ENCODE data around the gene FNIP2. TPM values are rescaled to one million over a fixed set of nuclear protein-coding genes. Genes with fewer than 3 reads are reported as not detected.

Gene FNIP2
- total and polyA plus RNA-seq, 9 of the 15 experiments (the other 6 are each of a cell fraction or from before 2014, with no cell fraction given): 1.7 to 15.5 (median 8.3) TPM

DNA sequence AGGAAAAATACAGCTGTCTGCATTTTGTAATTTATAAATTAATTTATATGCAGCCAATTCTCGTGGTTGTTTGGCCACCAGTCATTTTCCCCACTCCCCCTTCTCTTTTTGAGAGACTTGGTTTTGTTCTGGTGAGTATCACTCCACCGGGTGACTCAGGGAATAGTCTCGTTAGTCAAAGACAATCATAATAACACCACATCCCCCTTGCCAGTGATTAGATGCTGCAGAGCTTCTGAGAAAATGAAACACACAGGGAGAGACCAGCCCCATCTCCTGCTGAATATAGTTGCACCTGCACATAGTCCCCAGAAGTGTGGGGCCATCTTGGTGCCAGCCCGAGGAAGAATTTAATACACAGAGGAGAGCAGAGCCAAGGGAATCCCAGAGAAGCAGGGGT is 8.0 kb upstream of the FNIP2 start:
- WGBS (ENCODE audit: insufficient coverage, low coverage, missing lambda C conversion rate): 6% methylated on average over 4 of the region's 4 CpGs
- no peaks in the 10 kb centered on the region for H4K20me1 ChIP-seq (replicated peaks; ENCODE audit: control insufficient read depth, insufficient read depth, low read length)
- TF ChIP-seq HDAC3 (IDR thresholded peaks at IDR 0.05; ENCODE audit: borderline replicate concordance, partially characterized antibody) (no peak), LARP7 (IDR thresholded peaks at IDR 0.05) (no peak), STAT5A (IDR thresholded peaks at IDR 0.05; ENCODE audit: borderline replicate concordance, low read length) (no peak), SMARCA4 (IDR thresholded peaks at IDR 0.05) (no peak), KAT2B (IDR thresholded peaks at IDR 0.05; ENCODE audit: low read depth, low read length) (no peak), SMARCC2 (IDR thresholded peaks at IDR 0.05; ENCODE audit: low read depth) (no peak), MAFG (tag; conservative IDR thresholded peaks at IDR 0.05) (no peak), RBM34 (IDR thresholded peaks at IDR 0.05; ENCODE audit: borderline replicate concordance, insufficient read depth, low read length) (no peak), ZNF766 (CRISPR knock-in tag; conservative IDR thresholded peaks at IDR 0.05) (no peak), GATAD2B (IDR thresholded peaks at IDR 0.05; ENCODE audit: borderline replicate concordance) (no peak), ZNF830 (CRISPR knock-in tag; IDR thresholded peaks at IDR 0.05) (no peak)
- TF ChIP-seq, protein P1, sequence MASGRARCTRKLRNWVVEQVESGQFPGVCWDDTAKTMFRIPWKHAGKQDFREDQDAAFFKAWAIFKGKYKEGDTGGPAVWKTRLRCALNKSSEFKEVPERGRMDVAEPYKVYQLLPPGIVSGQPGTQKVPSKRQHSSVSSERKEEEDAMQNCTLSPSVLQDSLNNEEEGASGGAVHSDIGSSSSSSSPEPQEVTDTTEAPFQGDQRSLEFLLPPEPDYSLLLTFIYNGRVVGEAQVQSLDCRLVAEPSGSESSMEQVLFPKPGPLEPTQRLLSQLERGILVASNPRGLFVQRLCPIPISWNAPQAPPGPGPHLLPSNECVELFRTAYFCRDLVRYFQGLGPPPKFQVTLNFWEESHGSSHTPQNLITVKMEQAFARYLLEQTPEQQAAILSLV (tag; IDR thresholded peaks at IDR 0.05): no peak
- TF ChIP-seq, protein P2, sequence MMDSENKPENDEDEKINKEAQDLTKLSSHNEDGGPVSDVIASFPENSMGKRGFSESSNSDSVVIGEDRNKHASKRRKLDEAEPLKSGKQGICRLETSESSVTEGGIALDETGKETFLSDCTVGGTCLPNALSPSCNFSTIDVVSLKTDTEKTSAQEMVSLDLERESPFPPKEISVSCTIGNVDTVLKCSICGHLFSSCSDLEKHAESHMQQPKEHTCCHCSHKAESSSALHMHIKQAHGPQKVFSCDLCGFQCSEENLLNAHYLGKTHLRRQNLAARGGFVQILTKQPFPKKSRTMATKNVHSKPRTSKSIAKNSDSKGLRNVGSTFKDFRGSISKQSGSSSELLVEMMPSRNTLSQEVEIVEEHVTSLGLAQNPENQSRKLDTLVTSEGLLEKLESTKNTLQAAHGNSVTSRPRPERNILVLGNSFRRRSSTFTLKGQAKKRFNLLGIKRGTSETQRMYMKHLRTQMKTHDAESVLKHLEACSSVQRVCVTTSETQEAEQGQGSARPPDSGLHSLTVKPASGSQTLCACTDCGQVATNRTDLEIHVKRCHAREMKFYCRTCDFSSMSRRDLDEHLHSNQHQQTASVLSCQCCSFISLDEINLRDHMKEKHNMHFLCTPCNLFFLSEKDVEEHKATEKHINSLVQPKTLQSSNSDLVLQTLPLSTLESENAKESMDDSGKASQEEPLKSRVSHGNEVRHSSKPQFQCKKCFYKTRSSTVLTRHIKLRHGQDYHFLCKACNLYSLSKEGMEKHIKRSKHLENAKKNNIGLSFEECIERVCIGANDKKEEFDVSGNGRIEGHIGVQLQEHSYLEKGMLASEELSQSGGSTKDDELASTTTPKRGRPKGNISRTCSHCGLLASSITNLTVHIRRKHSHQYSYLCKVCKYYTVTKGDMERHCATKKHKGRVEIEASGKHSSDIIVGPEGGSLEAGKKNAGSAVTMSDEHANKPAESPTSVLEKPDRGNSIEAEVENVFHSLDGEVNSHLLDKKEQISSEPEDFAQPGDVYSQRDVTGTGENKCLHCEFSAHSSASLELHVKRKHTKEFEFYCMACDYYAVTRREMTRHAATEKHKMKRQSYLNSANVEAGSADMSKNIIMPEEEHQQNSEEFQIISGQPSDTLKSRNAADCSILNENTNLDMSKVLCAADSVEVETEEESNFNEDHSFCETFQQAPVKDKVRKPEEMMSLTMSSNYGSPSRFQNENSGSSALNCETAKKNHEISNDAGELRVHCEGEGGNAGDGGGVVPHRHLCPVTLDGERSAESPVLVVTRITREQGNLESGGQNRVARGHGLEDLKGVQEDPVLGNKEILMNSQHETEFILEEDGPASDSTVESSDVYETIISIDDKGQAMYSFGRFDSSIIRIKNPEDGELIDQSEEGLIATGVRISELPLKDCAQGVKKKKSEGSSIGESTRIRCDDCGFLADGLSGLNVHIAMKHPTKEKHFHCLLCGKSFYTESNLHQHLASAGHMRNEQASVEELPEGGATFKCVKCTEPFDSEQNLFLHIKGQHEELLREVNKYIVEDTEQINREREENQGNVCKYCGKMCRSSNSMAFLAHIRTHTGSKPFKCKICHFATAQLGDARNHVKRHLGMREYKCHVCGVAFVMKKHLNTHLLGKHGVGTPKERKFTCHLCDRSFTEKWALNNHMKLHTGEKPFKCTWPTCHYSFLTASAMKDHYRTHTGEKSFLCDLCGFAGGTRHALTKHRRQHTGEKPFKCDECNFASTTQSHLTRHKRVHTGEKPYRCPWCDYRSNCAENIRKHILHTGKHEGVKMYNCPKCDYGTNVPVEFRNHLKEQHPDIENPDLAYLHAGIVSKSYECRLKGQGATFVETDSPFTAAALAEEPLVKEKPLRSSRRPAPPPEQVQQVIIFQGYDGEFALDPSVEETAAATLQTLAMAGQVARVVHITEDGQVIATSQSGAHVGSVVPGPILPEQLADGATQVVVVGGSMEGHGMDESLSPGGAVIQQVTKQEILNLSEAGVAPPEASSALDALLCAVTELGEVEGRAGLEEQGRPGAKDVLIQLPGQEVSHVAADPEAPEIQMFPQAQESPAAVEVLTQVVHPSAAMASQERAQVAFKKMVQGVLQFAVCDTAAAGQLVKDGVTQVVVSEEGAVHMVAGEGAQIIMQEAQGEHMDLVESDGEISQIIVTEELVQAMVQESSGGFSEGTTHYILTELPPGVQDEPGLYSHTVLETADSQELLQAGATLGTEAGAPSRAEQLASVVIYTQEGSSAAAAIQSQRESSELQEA (IDR thresholded peaks at IDR 0.05; ENCODE audit: low read depth): no peak
- TF ChIP-seq, protein P3, sequence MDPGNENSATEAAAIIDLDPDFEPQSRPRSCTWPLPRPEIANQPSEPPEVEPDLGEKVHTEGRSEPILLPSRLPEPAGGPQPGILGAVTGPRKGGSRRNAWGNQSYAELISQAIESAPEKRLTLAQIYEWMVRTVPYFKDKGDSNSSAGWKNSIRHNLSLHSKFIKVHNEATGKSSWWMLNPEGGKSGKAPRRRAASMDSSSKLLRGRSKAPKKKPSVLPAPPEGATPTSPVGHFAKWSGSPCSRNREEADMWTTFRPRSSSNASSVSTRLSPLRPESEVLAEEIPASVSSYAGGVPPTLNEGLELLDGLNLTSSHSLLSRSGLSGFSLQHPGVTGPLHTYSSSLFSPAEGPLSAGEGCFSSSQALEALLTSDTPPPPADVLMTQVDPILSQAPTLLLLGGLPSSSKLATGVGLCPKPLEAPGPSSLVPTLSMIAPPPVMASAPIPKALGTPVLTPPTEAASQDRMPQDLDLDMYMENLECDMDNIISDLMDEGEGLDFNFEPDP (CRISPR knock-in tag; IDR thresholded peaks at IDR 0.05): no peak

More for the DNA sequence above, 8.0 kb upstream of the FNIP2 start:
- no peak overlapping the region for H3K9ac ChIP-seq (ENCODE audit: insufficient read depth in 1 of 2, low read depth in 2 of 2, low read length in 2 of 2)
- H3K4me1 ChIP-seq (replicated peaks in 1 of 2; ENCODE audit: control insufficient read depth in 2 of 2, insufficient read depth in 2 of 2, low read length in 2 of 2): peaks cover 0 to 4% of the 10 kb centered on the region in 2 experiments; a peak in 1 of 5 replicates
- no peak overlapping the region for H2AFZ ChIP-seq (ENCODE audit: low read depth, low read length)
- no TSS peak for BruUV-seq (replicated peaks)
- no peaks in the 10 kb centered on the region for H3K9me3 ChIP-seq (replicated peaks; ENCODE audit: control insufficient read depth, insufficient read depth, low read depth, low read length)
- no peak overlapping the region for H3K27ac ChIP-seq (ENCODE audit: extremely low read depth, low read depth, low read length)
- FAIRE-seq (no peak), ATAC-seq (no peak; the same call in 1 of the 3 replicates), DNase-seq (ENCODE audit: extremely low read depth in 1 of 4, low spot score in 3 of 4) (no peak)
- ChIA-PET CTCF (ENCODE audit: low intra/inter-chr PET ratio) (no interaction called here), POLR2A (no interaction called here)
- in situ Hi-C loops (cut with MboI) (no loop called here), intact Hi-C loops (cut with micrococcal nuclease) (no loop called here)
- H3K4me3 ChIP-seq: no peak overlapping the region
- H3K36me3 ChIP-seq (ENCODE audit: control insufficient read depth, insufficient read depth, low read length): no peaks in the 10 kb centered on the region
- no peaks in the 10 kb centered on the region for H3K27me3 ChIP-seq (ENCODE audit: control insufficient read depth in 2 of 2, insufficient read depth in 2 of 2, low read length in 2 of 2)
- no peaks in the 10 kb centered on the region for H3K79me2 ChIP-seq (ENCODE audit: control insufficient read depth, insufficient read depth, low read length)
- H3K4me2 ChIP-seq (ENCODE audit: insufficient read depth, low read length): no peak overlapping the region
- no peaks in the 10 kb centered on the region for H3K9me1 ChIP-seq (ENCODE audit: control insufficient read depth, insufficient read depth, low read length)

Data from K562 (cell line).